Measurements from ENCODE around the gene CA10.

DNA sequence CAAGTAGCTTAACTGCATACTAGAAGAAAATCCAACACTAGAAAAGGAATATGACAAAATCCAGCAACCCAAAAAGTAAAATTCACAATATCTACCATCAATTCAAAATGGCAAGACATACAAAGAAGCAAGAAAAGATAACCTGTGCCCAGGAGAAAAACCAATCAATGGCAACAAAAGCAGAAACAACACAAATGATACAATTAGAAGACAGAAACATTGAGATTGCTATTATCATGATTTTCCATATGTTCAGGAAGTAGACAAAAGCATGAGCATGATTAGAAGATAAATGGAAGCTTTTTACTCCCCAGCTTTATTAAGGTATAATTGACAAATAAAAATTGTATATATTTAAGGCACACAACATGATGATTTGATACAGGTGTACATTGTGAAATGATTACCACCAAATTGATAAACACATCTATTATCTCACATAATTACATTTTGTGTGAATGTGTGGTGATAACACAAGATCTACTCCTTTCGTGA, 117.3 kb downstream of the CA10 start:
- TF ChIP-seq, protein P1, sequence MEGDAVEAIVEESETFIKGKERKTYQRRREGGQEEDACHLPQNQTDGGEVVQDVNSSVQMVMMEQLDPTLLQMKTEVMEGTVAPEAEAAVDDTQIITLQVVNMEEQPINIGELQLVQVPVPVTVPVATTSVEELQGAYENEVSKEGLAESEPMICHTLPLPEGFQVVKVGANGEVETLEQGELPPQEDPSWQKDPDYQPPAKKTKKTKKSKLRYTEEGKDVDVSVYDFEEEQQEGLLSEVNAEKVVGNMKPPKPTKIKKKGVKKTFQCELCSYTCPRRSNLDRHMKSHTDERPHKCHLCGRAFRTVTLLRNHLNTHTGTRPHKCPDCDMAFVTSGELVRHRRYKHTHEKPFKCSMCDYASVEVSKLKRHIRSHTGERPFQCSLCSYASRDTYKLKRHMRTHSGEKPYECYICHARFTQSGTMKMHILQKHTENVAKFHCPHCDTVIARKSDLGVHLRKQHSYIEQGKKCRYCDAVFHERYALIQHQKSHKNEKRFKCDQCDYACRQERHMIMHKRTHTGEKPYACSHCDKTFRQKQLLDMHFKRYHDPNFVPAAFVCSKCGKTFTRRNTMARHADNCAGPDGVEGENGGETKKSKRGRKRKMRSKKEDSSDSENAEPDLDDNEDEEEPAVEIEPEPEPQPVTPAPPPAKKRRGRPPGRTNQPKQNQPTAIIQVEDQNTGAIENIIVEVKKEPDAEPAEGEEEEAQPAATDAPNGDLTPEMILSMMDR (optimal IDR thresholded peaks at IDR 0.05 in 1 of 3, IDR thresholded peaks at IDR 0.05 in 1 of 3, conservative IDR thresholded peaks at IDR 0.05 in 1 of 3; ENCODE audit: extremely low read depth in 1 of 3, insufficient read depth in 2 of 3, low read length in 3 of 3), result no peak
- no peak for TF ChIP-seq EZH2 (IDR thresholded peaks at IDR 0.05; ENCODE audit: low read length)

All from keratinocyte (primary cell).